Hepatic stellate cell (primary cell): Measurements from ENCODE around the gene FAM72D.
"Not testable (repeated sequence)": the region's sequence is repeated elsewhere in the genome, so short reads cannot be mapped to it uniquely, and the experiment has no call there.

ENCODE experiments used
- DNase-seq: peaks from one replicate; pipeline ENCODE4 v3.0.0; 2011; ENCODE audit warnings: low spot score

The FAM72D gene

GRCh38 chr1:145082483-145083255 is 13.1 kb upstream of the FAM72D start:
- not testable (repeated sequence) for DNase-seq

- DNase-seq = not testable (repeated sequence)
These were observed 2.1 kb upstream of the FAM72D start for GRCh38 chr1:145093517-145094149.

- DNase-seq = not testable (repeated sequence)
These were observed 1.0 kb upstream of the FAM72D start for GRCh38 chr1:145094655-145095211.

- not testable (repeated sequence) for DNase-seq
These were observed 6.0 kb downstream of the FAM72D start for GRCh38 chr1:145101725-145102124.

GRCh38 chr1:145103294-145103693 is 7.5 kb downstream of the FAM72D start:
- not testable (repeated sequence) for DNase-seq

- not testable (repeated sequence) for DNase-seq
These were observed 15.9 kb downstream of the FAM72D start for GRCh38 chr1:145111674-145112073.

GRCh38 chr1:145112703-145113102 is 16.9 kb downstream of the FAM72D start:
- not testable (repeated sequence) for DNase-seq

GRCh38 chr1:145114560-145115057 is 18.8 kb downstream of the FAM72D start:
- not testable (repeated sequence) for DNase-seq

- DNase-seq = not testable (repeated sequence)
These were observed 20.1 kb downstream of the FAM72D start for GRCh38 chr1:145115587-145116493.

GRCh38 chr1:145119842-145120241 is 24.1 kb downstream of the FAM72D start:
- not testable (repeated sequence) for DNase-seq

- not testable (repeated sequence) for DNase-seq
These were observed 26.7 kb downstream of the FAM72D start for GRCh38 chr1:145122344-145123061.

- not testable (repeated sequence) for DNase-seq
These were observed 27.3 kb downstream of the FAM72D start for GRCh38 chr1:145123062-145123395.

- not testable (repeated sequence) for DNase-seq
These were observed 28.3 kb downstream of the FAM72D start for GRCh38 chr1:145123992-145124641.

GRCh38 chr1:145125112-145125511 is 29.3 kb downstream of the FAM72D start:
- DNase-seq = not testable (repeated sequence)

- not testable (repeated sequence) for DNase-seq
These were observed 31.4 kb downstream of the FAM72D start for GRCh38 chr1:145127144-145127543.

GRCh38 chr1:145128697-145129469 is 33.1 kb downstream of the FAM72D start:
- not testable (repeated sequence) for DNase-seq

GRCh38 chr1:145134476-145134875 is 38.7 kb downstream of the FAM72D start:
- DNase-seq = not testable (repeated sequence)

GRCh38 chr1:145140549-145140948 is 44.8 kb downstream of the FAM72D start:
- DNase-seq = not testable (repeated sequence)

- not testable (repeated sequence) for DNase-seq
These were observed 48.6 kb downstream of the FAM72D start for GRCh38 chr1:145144264-145144913.
